ENCODE results near the gene HEATR1.

The HEATR1 gene

DNA sequence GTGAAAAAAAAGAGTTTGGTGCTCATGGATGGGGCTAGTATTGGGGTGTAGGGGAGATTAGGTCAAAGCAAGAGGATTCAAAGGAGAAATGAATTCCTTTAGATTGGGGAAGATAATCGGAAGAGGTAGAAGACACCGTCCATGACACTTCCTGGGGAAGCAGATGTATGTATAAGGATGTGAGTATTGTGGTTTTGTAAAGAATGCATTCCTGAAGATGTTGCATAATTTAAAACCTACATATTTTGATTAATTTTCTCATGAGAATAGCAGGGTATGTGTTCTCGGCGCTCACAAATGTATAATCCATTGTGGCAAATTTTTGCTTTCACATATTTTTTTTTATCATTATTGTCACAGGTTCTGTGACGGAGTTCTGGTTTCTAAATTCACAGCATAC is 86.0 kb downstream of the HEATR1 start:
- DNase-seq = no peak
- Histone ChIP-seq H3K4me3 (ENCODE audit: low read depth, low read length) (no peak overlapping the region), H3K27ac (no peak overlapping the region), H3K9me3 (ENCODE audit: severe bottlenecking) (no peaks in the 10 kb centered on the region), H3K36me3 (no peaks in the 10 kb centered on the region), H3K27me3 (ENCODE audit: insufficient read depth, low read depth, severe bottlenecking) (no peaks in the 10 kb centered on the region)
- no peak for TF ChIP-seq CTCF (IDR thresholded peaks at IDR 0.05; ENCODE audit: low read depth, low read length)

- no peak for DNase-seq
- Histone ChIP-seq H3K27ac (no peak overlapping the region), H3K9me3 (ENCODE audit: severe bottlenecking) (no peaks in the 10 kb centered on the region), H3K4me3 (ENCODE audit: low read depth, low read length) (no peak overlapping the region), H3K27me3 (ENCODE audit: insufficient read depth, low read depth, severe bottlenecking) (no peaks in the 10 kb centered on the region), H3K36me3 (no peaks in the 10 kb centered on the region)
- TF ChIP-seq CTCF (IDR thresholded peaks at IDR 0.05; ENCODE audit: low read depth, low read length) = no peak
These were observed 87.2 kb downstream of the HEATR1 start for GRCh38 chr1:236516929-236517704.

DNA sequence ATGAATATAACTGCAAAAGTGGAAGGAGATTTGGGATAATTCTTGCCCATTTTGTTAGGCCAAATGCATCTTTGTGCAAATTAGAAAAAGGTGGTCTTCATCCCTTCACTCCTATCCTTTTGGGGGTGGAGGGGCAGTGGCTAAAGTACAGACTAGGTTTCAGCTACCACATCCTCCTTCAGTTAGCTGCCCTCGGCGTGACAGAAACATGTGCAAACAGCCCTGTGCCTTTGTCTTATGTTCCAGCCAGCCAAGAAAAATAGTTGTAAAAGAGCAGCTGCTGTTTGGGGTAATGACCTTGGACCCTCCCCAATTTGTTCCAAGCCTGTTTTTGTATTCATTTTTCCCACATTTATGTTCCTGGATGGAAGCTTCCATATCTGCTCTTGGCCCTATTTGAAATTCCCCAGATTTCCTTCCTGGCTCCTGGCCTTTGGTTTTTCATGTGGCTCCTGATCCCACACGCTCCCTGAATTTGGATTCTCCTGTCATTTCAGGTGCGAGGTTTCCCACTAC is 88.8 kb downstream of the HEATR1 start:
- Histone ChIP-seq H3K27me3 (ENCODE audit: insufficient read depth, low read depth, severe bottlenecking) (no peaks in the 10 kb centered on the region), H3K9me3 (ENCODE audit: severe bottlenecking) (no peaks in the 10 kb centered on the region), H3K4me3 (ENCODE audit: low read depth, low read length) (no peak overlapping the region), H3K27ac (no peak overlapping the region), H3K36me3 (no peaks in the 10 kb centered on the region)
- DNase-seq = no peak
- no peak for TF ChIP-seq CTCF (IDR thresholded peaks at IDR 0.05; ENCODE audit: low read depth, low read length)

DNA sequence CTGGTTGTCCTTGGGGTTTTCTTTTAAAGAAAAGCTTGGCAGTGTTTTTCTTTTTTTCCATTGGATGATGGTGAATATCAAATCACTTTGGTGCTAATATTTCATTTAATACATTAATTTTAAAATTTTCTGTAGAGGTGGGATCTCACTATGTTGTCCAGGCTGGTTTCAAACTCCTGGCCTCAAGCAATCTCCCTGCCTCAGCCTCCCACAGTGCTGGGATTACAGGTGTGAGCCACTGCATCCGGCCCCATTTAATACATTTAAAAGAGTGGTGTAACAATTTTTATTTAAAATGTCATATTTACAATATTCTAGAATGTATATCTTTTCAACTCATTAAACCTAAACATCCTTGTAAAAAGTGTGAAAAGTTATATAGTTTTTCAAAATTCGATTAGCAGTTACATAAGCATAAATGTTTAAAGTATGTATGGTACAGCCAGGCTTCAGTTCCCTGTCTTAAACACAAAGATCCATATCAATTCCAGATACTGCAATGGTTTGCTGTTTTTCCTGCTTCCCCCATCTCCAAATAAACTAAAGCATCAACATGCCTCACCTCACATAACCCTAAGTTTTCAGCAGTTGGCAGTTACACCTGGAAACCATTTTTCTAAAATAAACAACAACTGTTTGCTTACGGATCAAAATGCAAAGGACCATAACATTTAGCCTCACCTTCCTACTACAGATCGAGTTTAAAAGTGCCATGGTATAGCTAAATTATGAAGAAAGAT is 89.4 kb downstream of the HEATR1 start:
- Histone ChIP-seq H3K4me3 (ENCODE audit: low read depth, low read length) (no peak overlapping the region), H3K27me3 (ENCODE audit: insufficient read depth, low read depth, severe bottlenecking) (no peaks in the 10 kb centered on the region), H3K36me3 (no peaks in the 10 kb centered on the region), H3K27ac (no peak overlapping the region), H3K9me3 (ENCODE audit: severe bottlenecking) (no peaks in the 10 kb centered on the region)
- DNase-seq = no peak
- no peak for TF ChIP-seq CTCF (IDR thresholded peaks at IDR 0.05; ENCODE audit: low read depth, low read length)

DNA sequence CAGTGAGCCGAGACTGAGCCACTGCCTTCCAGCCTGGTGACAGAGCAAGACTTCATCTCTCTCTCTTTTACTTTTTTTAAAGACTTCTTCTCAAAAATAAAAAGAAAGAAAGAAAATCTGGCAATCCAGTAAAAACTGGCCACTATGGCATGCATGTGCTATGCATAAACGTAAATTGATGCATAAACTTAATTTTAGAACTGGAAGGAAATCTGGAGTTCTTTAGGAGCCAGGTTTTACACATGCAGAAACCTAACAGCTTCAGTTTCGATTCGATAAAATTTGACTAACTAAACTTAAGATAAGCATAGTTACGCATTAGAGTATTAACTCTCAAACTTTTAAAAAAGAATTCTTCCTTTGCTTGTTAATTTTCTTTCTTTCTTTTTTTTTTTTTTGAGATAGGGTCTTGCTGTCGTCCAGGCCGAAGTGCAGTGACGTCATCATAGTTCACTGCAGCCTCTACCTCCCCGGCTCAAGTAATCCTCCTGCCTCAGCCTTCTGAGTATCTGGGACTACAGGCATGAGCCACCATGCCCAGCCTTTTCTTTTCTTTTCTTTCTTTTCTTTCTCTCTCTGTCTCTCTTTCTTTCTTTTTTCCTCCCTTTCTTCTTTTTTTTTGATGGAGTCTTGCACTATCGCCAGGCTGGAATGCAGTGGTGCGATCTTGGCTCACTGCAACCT is 92.4 kb downstream of the HEATR1 start:
- TF ChIP-seq CTCF (IDR thresholded peaks at IDR 0.05; ENCODE audit: low read depth, low read length) = no peak
- Histone ChIP-seq H3K9me3 (ENCODE audit: severe bottlenecking) (no peaks in the 10 kb centered on the region), H3K36me3 (no peaks in the 10 kb centered on the region), H3K27me3 (ENCODE audit: insufficient read depth, low read depth, severe bottlenecking) (no peaks in the 10 kb centered on the region), H3K4me3 (ENCODE audit: low read depth, low read length) (no peak overlapping the region), H3K27ac (no peak overlapping the region)
- DNase-seq = no peak

All from WERI-Rb-1 (cell line).